ENCODE data around the gene SEPTIN10.

SEPTIN10 gene

DNA sequence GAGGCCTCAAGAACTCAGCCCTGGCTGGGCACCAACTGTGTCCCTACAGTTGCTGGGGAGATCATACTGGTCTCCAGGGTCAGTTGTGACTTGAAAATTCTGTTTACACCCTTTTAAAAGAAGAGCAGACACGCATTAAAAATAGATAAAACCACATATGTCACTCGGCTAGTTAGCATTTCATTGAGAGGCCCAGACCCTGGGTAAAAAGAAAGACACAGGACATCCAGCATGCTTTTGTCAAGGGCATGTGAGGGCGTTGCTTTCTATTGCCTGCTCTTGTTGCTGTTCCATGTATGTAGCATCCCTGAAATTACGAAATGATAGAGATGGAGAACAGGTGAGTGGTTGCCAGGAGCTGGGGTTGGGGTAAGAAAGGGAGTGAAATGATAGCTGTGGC is 94.3 kb downstream of the SEPTIN10 start:
- H3K4me3 ChIP-seq (ENCODE audit: low read length) = no peak overlapping the region
- no peak for DNase-seq (ENCODE audit: low read depth)
- TF ChIP-seq, protein P1, sequence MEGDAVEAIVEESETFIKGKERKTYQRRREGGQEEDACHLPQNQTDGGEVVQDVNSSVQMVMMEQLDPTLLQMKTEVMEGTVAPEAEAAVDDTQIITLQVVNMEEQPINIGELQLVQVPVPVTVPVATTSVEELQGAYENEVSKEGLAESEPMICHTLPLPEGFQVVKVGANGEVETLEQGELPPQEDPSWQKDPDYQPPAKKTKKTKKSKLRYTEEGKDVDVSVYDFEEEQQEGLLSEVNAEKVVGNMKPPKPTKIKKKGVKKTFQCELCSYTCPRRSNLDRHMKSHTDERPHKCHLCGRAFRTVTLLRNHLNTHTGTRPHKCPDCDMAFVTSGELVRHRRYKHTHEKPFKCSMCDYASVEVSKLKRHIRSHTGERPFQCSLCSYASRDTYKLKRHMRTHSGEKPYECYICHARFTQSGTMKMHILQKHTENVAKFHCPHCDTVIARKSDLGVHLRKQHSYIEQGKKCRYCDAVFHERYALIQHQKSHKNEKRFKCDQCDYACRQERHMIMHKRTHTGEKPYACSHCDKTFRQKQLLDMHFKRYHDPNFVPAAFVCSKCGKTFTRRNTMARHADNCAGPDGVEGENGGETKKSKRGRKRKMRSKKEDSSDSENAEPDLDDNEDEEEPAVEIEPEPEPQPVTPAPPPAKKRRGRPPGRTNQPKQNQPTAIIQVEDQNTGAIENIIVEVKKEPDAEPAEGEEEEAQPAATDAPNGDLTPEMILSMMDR (IDR thresholded peaks at IDR 0.05; ENCODE audit: insufficient read depth, low read depth, low read length, missing control alignments) = no peak

DNA sequence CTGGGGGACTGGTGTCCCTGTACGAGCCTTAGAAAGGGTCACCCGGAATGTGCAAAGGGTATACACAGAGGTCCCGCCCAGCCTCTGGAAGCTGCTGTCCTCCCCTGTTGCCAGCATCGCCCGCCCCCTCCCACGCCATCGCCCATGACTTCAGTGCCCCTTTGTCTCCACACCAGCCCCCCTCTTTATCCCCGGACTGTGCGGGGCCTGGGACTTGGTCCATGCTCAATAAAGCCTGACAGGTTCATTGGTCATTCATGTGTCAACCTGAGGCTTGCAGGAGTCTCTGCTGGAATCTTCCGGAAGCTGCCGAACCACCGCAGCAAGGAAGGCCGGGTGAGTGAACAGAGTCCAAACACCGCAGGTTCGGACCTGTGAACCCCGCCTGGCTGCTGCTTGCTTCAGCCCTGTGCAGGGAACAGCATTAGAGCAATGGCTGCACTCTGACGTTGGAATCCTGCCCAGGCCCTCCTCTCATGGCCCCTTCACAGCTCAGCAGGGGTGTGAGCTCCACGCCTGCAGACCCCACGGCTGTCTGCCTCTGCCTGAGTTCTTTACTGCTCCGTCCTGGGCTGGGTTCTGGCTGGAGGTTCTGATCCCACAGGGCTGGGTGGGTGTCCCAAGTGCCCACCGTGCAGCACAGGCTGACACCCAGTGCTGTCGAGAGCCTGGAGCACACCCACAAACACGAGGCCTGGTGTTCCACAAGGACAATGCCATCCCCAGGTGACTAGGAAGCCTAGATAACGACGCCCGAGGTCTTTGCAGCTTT is 96.5 kb downstream of the SEPTIN10 start:
- DNase-seq (ENCODE audit: low read depth) = peak; percentile 40
- TF ChIP-seq, protein P1 (IDR thresholded peaks at IDR 0.05; ENCODE audit: insufficient read depth, low read depth, low read length, missing control alignments) = no peak
- no peak overlapping the region for H3K4me3 ChIP-seq (ENCODE audit: low read length)

DNA sequence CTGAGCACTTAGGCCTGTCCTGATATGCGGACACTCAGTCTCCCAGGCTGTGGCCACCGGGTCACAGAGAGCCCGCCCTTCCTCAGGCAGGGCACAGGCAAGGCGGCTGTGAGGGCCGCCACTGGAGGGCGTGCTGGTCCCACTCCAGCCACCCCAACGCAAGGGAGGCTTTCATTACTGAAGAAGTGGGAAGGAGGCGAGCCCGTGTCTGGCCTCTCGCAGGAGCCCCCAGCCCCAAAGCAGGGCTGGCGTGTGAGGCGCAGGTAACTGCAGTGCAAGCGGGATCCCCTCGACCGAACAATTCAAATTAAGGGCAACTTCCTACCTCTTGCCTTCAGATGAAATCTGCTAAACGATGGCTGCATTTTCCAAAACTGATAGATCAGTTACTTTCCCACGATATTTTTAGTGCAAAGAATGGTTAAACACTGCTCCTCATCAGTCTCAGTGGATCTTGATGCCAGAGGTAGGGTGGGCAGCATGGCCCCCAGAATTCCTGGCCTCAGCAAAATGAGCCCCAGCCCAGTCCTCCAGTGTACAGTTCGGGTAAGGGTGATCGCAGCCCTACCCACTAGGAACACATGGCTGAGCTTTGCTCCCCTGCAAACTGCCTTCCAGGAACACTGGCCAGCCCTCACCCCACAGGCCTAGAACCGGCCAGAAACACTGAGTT is 97.2 kb downstream of the SEPTIN10 start:
- DNase-seq (ENCODE audit: low read depth) = peak; percentile 58
- TF ChIP-seq, protein P1 (IDR thresholded peaks at IDR 0.05; ENCODE audit: insufficient read depth, low read depth, low read length, missing control alignments) = peak; percentile 55
- no peak overlapping the region for H3K4me3 ChIP-seq (ENCODE audit: low read length)

DNA sequence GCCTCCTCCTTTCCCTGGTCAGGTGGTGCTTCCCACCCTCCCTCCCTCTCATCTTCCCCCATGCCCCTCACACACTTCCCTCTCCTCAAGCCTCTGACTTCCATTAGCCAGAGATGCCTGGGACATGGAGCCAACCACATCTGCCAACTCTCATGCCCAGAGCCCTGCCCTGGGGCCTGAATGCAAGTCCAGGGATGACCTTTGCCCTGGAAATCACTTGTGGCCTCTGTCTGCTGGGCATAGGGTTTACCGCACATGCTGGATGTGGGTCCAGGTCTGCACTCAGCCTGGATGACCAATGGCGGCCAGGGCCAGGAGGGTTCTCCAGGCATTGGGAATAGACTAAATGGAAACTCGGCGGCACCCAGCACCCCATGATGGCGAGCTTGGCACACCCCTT is 98.9 kb downstream of the SEPTIN10 start:
- no peak for DNase-seq (ENCODE audit: low read depth)
- TF ChIP-seq, protein P1 (IDR thresholded peaks at IDR 0.05; ENCODE audit: insufficient read depth, low read depth, low read length, missing control alignments) = no peak

DNA sequence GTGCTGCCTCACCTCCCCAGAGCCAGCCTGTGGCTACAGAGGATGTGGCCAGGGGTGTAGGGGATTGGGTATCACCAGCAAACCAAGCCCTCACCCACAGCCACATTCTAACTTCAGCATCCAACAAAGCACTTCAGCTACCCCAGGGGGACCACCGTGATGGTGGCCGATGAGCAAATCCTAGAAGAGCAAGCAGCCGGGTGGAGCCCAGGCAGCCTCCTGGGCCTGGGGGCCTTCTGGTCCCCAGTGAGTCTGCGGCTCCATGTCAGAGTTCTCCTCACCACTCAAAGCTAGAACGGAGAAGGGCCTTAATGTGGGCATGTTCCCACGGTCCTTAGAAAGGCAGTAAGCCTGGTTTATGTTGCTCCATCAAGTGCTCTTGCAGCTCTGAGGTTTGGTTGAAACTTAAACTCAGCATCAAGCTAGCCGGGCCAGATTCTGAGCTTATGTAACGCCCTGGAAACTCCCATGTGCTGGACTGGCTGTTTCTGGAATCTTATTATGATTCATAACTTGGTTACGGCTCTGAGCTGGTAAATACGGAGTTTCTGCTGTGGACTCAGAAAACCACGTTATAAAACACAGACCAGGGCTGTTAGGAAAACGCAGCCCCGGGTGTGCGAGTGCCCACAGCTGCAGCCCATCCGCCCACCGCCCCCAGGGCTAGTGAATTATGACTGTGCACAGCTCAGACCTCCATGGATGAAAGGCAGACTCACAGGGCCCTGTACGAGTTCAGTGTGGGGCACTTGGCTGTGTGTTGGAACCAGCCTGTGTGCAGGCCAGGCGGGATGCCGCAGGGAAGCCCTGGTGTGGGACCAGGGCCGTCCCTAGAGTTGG is 99.8 kb downstream of the SEPTIN10 start:
- TF ChIP-seq, protein P1 (IDR thresholded peaks at IDR 0.05; ENCODE audit: insufficient read depth, low read depth, low read length, missing control alignments) = no peak
- DNase-seq (ENCODE audit: low read depth) = peak; percentile 92
- H3K4me3 ChIP-seq (ENCODE audit: low read length) = no peak overlapping the region

More for the DNA sequence above, 98.9 kb downstream of the SEPTIN10 start:
- H3K4me3 ChIP-seq (ENCODE audit: low read length) = no peak overlapping the region

DNA sequence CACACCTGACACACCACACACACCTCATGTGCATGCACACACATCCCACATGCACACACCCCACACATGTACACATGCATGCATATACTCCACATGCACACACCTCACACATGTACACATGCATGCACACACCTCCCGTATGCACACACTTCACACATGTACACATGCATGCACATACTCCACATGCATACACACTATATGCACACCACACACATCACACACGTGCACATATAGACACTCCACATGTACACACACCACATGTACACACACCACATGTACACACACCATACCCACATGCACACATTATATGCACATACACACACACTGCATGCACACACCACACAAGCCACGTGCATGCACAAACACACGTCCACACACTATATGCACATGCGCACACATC is 100.5 kb downstream of the SEPTIN10 start:
- no peak for DNase-seq (ENCODE audit: low read depth)
- H3K4me3 ChIP-seq (ENCODE audit: low read length) = no peak overlapping the region
- TF ChIP-seq, protein P1 (IDR thresholded peaks at IDR 0.05; ENCODE audit: insufficient read depth, low read depth, low read length, missing control alignments) = no peak
